Right cardiac atrium (tissue), 5 donors: ENCODE data around the gene DSCAML1. TPM values are rescaled to one million over a fixed set of nuclear protein-coding genes. Genes with fewer than 3 reads are reported as not detected.

Experiments
- ATAC-seq, 2 donors: fragments of 200-7000 bp; cut with Tn5 transposase; one replicate each; pipeline versions ENCODE4 v1.8.0 to v1.9.1; 2020; ENCODE audit warnings: moderate library complexity in 2 of 2, mild to moderate bottlenecking in 1 of 2
- DNase-seq, 3 donors: peaks; one replicate each; pipeline ENCODE4 v3.0.0-alpha.2; 2020
- H3K27ac ChIP-seq: one replicate; pipeline ENCODE4 v1.5.1; 2013; ENCODE audit warnings: mild to moderate bottlenecking, low read length, control low read depth, moderate library complexity
- H3K27me3 ChIP-seq: one replicate; pipeline ENCODE4 v1.6.1; 2013; ENCODE audit not compliant: control insufficient read depth, insufficient read depth
- H3K4me1 ChIP-seq: one replicate; pipeline ENCODE4 v1.6.1; 2013; ENCODE audit warnings: low read length; ENCODE audit not compliant: control insufficient read depth, insufficient read depth
- H3K4me3 ChIP-seq: one replicate; pipeline ENCODE4 v1.5.1; 2013; ENCODE audit warnings: low read length, control low read depth
- H3K9me3 ChIP-seq: one replicate; pipeline ENCODE4 v1.6.1; 2013; ENCODE audit warnings: low read length; ENCODE audit not compliant: control insufficient read depth
- WGBS: extraction: QIAGEN DNeasy Blood & Tissue Kit; methylation state at CpG from one replicate; pipeline ENCODE4 v1.1.7; 2013; 5-methylcytosine and 5-hydroxymethylcytosine counted together
- intact Hi-C, 4 donors: fragments of 100-400 bp; cut with DNase I; formaldehyde crosslinking; loops; one replicate each; pipeline versions ENCODE4 v1.11.0 to v1.14.0; 2022 to 2023
- polyA plus RNA-seq: library from polyadenylated mRNA; stranded (reverse); fragments of 200-250 nt; gene quantifications from one replicate; pipeline ENCODE4 v1.2.3, GENCODE V29; 2013
- total RNA-seq, 4 donors: library from RNA; stranded (reverse); fragmentation: NEBNext Ultra II Directional; extraction: Animal tissue kit (Norgen Biotek cat#: 25700); gene quantifications; one replicate each; pipeline ENCODE4 v1.2.1, GENCODE V29; 2021
- donor health status: healthy with polysubstance abuse.
- donor health status: DM: no; HTN: yes; CAD: no.
- donor health status: DM: no; HTN: no; CAD: no.
- donor health status: DM: no; HTN: yes; CAD: no; lungs with severe emphysema.
- donor health status: DM: yes; HTN: yes; CAD: no.

The DSCAML1 gene
- total and polyA plus RNA-seq, 5 donors = 0.45 to 1.4 (median 0.96) TPM

- H3K27ac ChIP-seq = no peak overlapping the region
- no peak overlapping the region for H3K4me3 ChIP-seq
- 95% methylated on average over 8 of the region's 8 CpGs for WGBS
- H3K27me3 ChIP-seq = no peaks in the 10 kb centered on the region
- no peaks in the 10 kb centered on the region for H3K4me1 ChIP-seq
- intact Hi-C loops = no loop called here
- DNase-seq (peak in 1 of 3 donors; percentile 8), ATAC-seq (no peak)
- H3K9me3 ChIP-seq = no peaks in the 10 kb centered on the region
Measured at GRCh38 chr11:117391181-117391580, 405.8 kb downstream of the DSCAML1 start.

- Histone ChIP-seq H3K27ac (no peak overlapping the region), H3K27me3 (no peaks in the 10 kb centered on the region), H3K4me3 (no peak overlapping the region), H3K4me1 (no peaks in the 10 kb centered on the region), H3K9me3 (no peaks in the 10 kb centered on the region)
- WGBS = 95% methylated on average over 8 of the region's 8 CpGs
- ATAC-seq = no peak
- peak in 1 of 3 donors; percentile 11 for DNase-seq
- intact Hi-C loops = no loop called here
Measured at GRCh38 chr11:117390743-117391142, 406.3 kb downstream of the DSCAML1 start.

GRCh38 chr11:117387992-117388755, 408.8 kb downstream of the DSCAML1 start:
- Histone ChIP-seq H3K27ac (no peak overlapping the region), H3K9me3 (no peaks in the 10 kb centered on the region), H3K27me3 (no peaks in the 10 kb centered on the region), H3K4me1 (no peaks in the 10 kb centered on the region), H3K4me3 (no peak overlapping the region)
- intact Hi-C loops = no loop called here
- ATAC-seq (no peak), DNase-seq (no peak)
- WGBS = 86% methylated on average over 3 of the region's 3 CpGs

- Histone ChIP-seq H3K4me3 (no peak overlapping the region), H3K9me3 (no peaks in the 10 kb centered on the region), H3K27me3 (no peaks in the 10 kb centered on the region), H3K4me1 (no peaks in the 10 kb centered on the region), H3K27ac (no peak overlapping the region)
- no peak for DNase-seq
- 98% methylated on average over 9 of the region's 9 CpGs for WGBS
- no peak for ATAC-seq
- intact Hi-C loops = no loop called here
Measured at GRCh38 chr11:117385906-117386305, 411.1 kb downstream of the DSCAML1 start.

- intact Hi-C loops = no loop called here
- WGBS = 99% methylated on average over 3 of the region's 3 CpGs
- H3K9me3 ChIP-seq = no peaks in the 10 kb centered on the region
Measured at GRCh38 chr11:117385471-117385870, 411.5 kb downstream of the DSCAML1 start.

GRCh38 chr11:117384045-117384444, 413.0 kb downstream of the DSCAML1 start:
- Histone ChIP-seq H3K4me1 (peaks cover 2% of the 10 kb centered on the region), H3K4me3 (no peak overlapping the region), H3K27me3 (no peaks in the 10 kb centered on the region), H3K27ac (no peak overlapping the region), H3K9me3 (no peaks in the 10 kb centered on the region)
- intact Hi-C loops = no loop called here
- ATAC-seq (no peak), DNase-seq (no peak)
- WGBS = 96% methylated on average over 1 of the region's 1 CpG

More at GRCh38 chr11:117385471-117385870, 411.5 kb downstream of the DSCAML1 start:
- Histone ChIP-seq H3K27me3 (no peaks in the 10 kb centered on the region), H3K4me3 (no peak overlapping the region), H3K27ac (no peak overlapping the region), H3K4me1 (no peaks in the 10 kb centered on the region)
- DNase-seq (no peak), ATAC-seq (no peak)

- WGBS = 92% methylated on average over 4 of the region's 4 CpGs
Measured at GRCh38 chr11:117382746-117383145, 414.3 kb downstream of the DSCAML1 start.

GRCh38 chr11:117381481-117382387, 415.3 kb downstream of the DSCAML1 start:
- ATAC-seq = no peak
- no peak for DNase-seq
- Histone ChIP-seq H3K27me3 (no peaks in the 10 kb centered on the region), H3K27ac (no peak overlapping the region), H3K4me3 (no peak overlapping the region), H3K4me1 (peaks cover 4% of the 10 kb centered on the region), H3K9me3 (no peaks in the 10 kb centered on the region)
- intact Hi-C loops = no loop called here
- 87% methylated on average over 9 of the region's 9 CpGs for WGBS

More at GRCh38 chr11:117382746-117383145, 414.3 kb downstream of the DSCAML1 start:
- Histone ChIP-seq H3K4me3 (no peak overlapping the region), H3K4me1 (peaks cover 4% of the 10 kb centered on the region), H3K9me3 (no peaks in the 10 kb centered on the region), H3K27me3 (no peaks in the 10 kb centered on the region), H3K27ac (no peak overlapping the region)
- DNase-seq (no peak), ATAC-seq (no peak)
- intact Hi-C loops = no loop called here

- WGBS = 95% methylated on average over 4 of the region's 4 CpGs
- intact Hi-C loops = no loop called here
- Histone ChIP-seq H3K27ac (no peak overlapping the region), H3K9me3 (no peaks in the 10 kb centered on the region), H3K4me1 (peaks cover 4% of the 10 kb centered on the region), H3K27me3 (no peaks in the 10 kb centered on the region), H3K4me3 (no peak overlapping the region)
- ATAC-seq (no peak), DNase-seq (no peak)
Measured at GRCh38 chr11:117380676-117381075, 416.3 kb downstream of the DSCAML1 start.

- peaks cover 4% of the 10 kb centered on the region for H3K4me1 ChIP-seq
- WGBS = 60% methylated on average over 12 of the region's 12 CpGs
- intact Hi-C loops = no loop called here
- ATAC-seq (peak; percentile 44 to 50), DNase-seq (peak in 1 of 3 donors; percentile 74)
- no peak overlapping the region for H3K4me3 ChIP-seq
- no peaks in the 10 kb centered on the region for H3K9me3 ChIP-seq
- peak overlapping the region; percentile 15 for H3K27ac ChIP-seq
- H3K27me3 ChIP-seq = no peaks in the 10 kb centered on the region
Measured at GRCh38 chr11:117378976-117379865, 417.8 kb downstream of the DSCAML1 start.
